NCI-H446 treated with DMSO at 0.1 percent for 48 hours (cell line): ENCODE results near the gene ACOT7.
A peak's percentile ranks its signal among the peaks of the same experiment; 100 is the strongest.

Experiments
- DNase-seq: peaks from one replicate; lab custom pipeline; 2025; lab: John Stamatoyannopoulos, UW

Gene ACOT7

GRCh38 chr1:6285336-6285735, 108.2 kb downstream of the ACOT7 start:
- no peak for DNase-seq

- no peak for DNase-seq
Observed at GRCh38 chr1:6282577-6283270, 110.8 kb downstream of the ACOT7 start.

- DNase-seq: no peak
Observed at GRCh38 chr1:6281511-6282402, 111.8 kb downstream of the ACOT7 start.

- no peak for DNase-seq
Observed at GRCh38 chr1:6280761-6281451, 112.7 kb downstream of the ACOT7 start.

- DNase-seq: no peak
Observed at GRCh38 chr1:6279613-6280383, 113.8 kb downstream of the ACOT7 start.

- no peak for DNase-seq
Observed at GRCh38 chr1:6279066-6279465, 114.5 kb downstream of the ACOT7 start.

- DNase-seq: no peak
Observed at GRCh38 chr1:6278263-6278662, 115.3 kb downstream of the ACOT7 start.

GRCh38 chr1:6276811-6277555, 116.6 kb downstream of the ACOT7 start:
- DNase-seq: no peak

GRCh38 chr1:6275826-6276782, 117.5 kb downstream of the ACOT7 start:
- no peak for DNase-seq

GRCh38 chr1:6274622-6275139, 118.9 kb downstream of the ACOT7 start:
- DNase-seq: no peak

GRCh38 chr1:6274102-6274501, 119.5 kb downstream of the ACOT7 start:
- no peak for DNase-seq

GRCh38 chr1:6273380-6273891, 120.1 kb downstream of the ACOT7 start:
- DNase-seq: no peak

- no peak for DNase-seq
Observed at GRCh38 chr1:6272868-6273267, 120.7 kb downstream of the ACOT7 start.

- DNase-seq: no peak
Observed at GRCh38 chr1:6272452-6272851, 121.1 kb downstream of the ACOT7 start.

GRCh38 chr1:6271554-6271953, 122.0 kb downstream of the ACOT7 start:
- DNase-seq: no peak

- no peak for DNase-seq
Observed at GRCh38 chr1:6271006-6271405, 122.6 kb downstream of the ACOT7 start.

GRCh38 chr1:6270401-6270800, 123.2 kb downstream of the ACOT7 start:
- DNase-seq: no peak

GRCh38 chr1:6269720-6270400, 123.7 kb downstream of the ACOT7 start:
- DNase-seq: peak; percentile 34

- no peak for DNase-seq
Observed at GRCh38 chr1:6269296-6269695, 124.3 kb downstream of the ACOT7 start.
